HFFc6 (cell line): ENCODE measurements around the gene SPARC. TPM values are rescaled to one million over a fixed set of nuclear protein-coding genes. Genes with fewer than 3 reads are reported as not detected.
"Not testable (repeated sequence)": the region's sequence is repeated elsewhere in the genome, so short reads cannot be mapped to it uniquely, and the experiment has no call there.

Experiments
- DNase-seq: peaks from one replicate; pipeline ENCODE4 v3.0.0-alpha.2; 2018
- H3K27ac Mint-ChIP-seq: 2 replicates; pipeline ENCODE4 v1.8.0; 2020; ENCODE audit warnings: mild to moderate bottlenecking, mixed read lengths
- H3K27me3 Mint-ChIP-seq: 2 replicates; pipeline ENCODE4 v1.8.0; 2021; ENCODE audit warnings: mild to moderate bottlenecking, moderate library complexity, mixed read lengths; ENCODE audit not compliant: insufficient read depth
- H3K36me3 Mint-ChIP-seq: 2 replicates; pipeline ENCODE4 v1.8.0; 2021; ENCODE audit warnings: low read depth, mixed read lengths
- H3K4me1 Mint-ChIP-seq: 2 replicates; pipeline ENCODE4 v1.8.0; 2020; ENCODE audit warnings: low read depth, mixed read lengths
- H3K4me3 Mint-ChIP-seq: 2 replicates; pipeline ENCODE4 v1.8.0; 2020; ENCODE audit warnings: mild to moderate bottlenecking, moderate library complexity, mixed read lengths
- H3K9me3 Mint-ChIP-seq: 2 replicates; pipeline ENCODE4 v1.8.0; 2020; ENCODE audit warnings: mild to moderate bottlenecking, mixed read lengths
- CTCF ChIP-seq: fragments of 200-600 bp; sonication (generic); IDR thresholded peaks from 2 replicates; pipeline ENCODE4 v1.5.0; 2021; ENCODE audit warnings: antibody characterized with exemption, mild to moderate bottlenecking
- total RNA-seq, 6 experiments: library from RNA; stranded (reverse); fragmentation: NEBNext Ultra II Directional; extraction: Animal tissue kit (Norgen Biotek cat#: 25700); gene quantifications; 2 replicates in 1 of 6; 3 replicates in 5 of 6; pipeline ENCODE4 v1.2.3, GENCODE V29; 2021

The SPARC gene
- total RNA-seq, 6 experiments from 2014 or later, result 3,729 to 5,836 (median 4,094) TPM

GRCh38 chr5:151700296-151700695 is 13.6 kb upstream of the SPARC start:
- H3K27ac Mint-ChIP-seq, result peak overlapping the region; percentile 100
- TF ChIP-seq CTCF, result no peak

GRCh38 chr5:151699071-151699901 is 12.6 kb upstream of the SPARC start:
- Mint-ChIP-seq H3K27ac (peak overlapping the region; percentile 100), H3K4me3 (peak overlapping the region; percentile 67), H3K4me1 (peaks cover 72% of the 10 kb centered on the region), H3K9me3 (no peaks in the 10 kb centered on the region), H3K36me3 (no peaks in the 10 kb centered on the region), H3K27me3 (peaks cover 7% of the 10 kb centered on the region)
- DNase-seq, result peak; percentile 97
- no peak for TF ChIP-seq CTCF

More at GRCh38 chr5:151700296-151700695, 13.6 kb upstream of the SPARC start:
- no peaks in the 10 kb centered on the region for H3K9me3 Mint-ChIP-seq
- peaks cover 7% of the 10 kb centered on the region for H3K27me3 Mint-ChIP-seq
- DNase-seq, result no peak
- no peak overlapping the region for H3K4me3 Mint-ChIP-seq
- peaks cover 66% of the 10 kb centered on the region for H3K4me1 Mint-ChIP-seq
- no peaks in the 10 kb centered on the region for H3K36me3 Mint-ChIP-seq

- H3K27me3 Mint-ChIP-seq, H3K4me3 Mint-ChIP-seq, DNase-seq, H3K36me3 Mint-ChIP-seq, H3K9me3 Mint-ChIP-seq: not testable (repeated sequence)
- Mint-ChIP-seq H3K27ac (peak overlapping the region; percentile 100), H3K4me1 (peaks cover 83% of the 10 kb centered on the region)
Measured at GRCh38 chr5:151698081-151698480, 11.4 kb upstream of the SPARC start.

- H3K36me3 Mint-ChIP-seq, result no peaks in the 10 kb centered on the region
- H3K4me3 Mint-ChIP-seq, result peak overlapping the region; percentile 53
- H3K27me3 Mint-ChIP-seq, result peaks cover 7% of the 10 kb centered on the region
- H3K27ac Mint-ChIP-seq, result peak overlapping the region; percentile 100
- peaks cover 87% of the 10 kb centered on the region for H3K4me1 Mint-ChIP-seq
- no peak for DNase-seq
- no peak for TF ChIP-seq CTCF
- H3K9me3 Mint-ChIP-seq, result no peaks in the 10 kb centered on the region
Measured at GRCh38 chr5:151697452-151697851, 10.7 kb upstream of the SPARC start.

- H3K36me3 Mint-ChIP-seq, result no peaks in the 10 kb centered on the region
- H3K4me3 Mint-ChIP-seq, result peak overlapping the region; percentile 89
- no peaks in the 10 kb centered on the region for H3K9me3 Mint-ChIP-seq
- H3K27ac Mint-ChIP-seq, result peak overlapping the region; percentile 100
- no peak for TF ChIP-seq CTCF
- peak; percentile 96 for DNase-seq
- H3K27me3 Mint-ChIP-seq, result peaks cover 7% of the 10 kb centered on the region
- H3K4me1 Mint-ChIP-seq, result peaks cover 91% of the 10 kb centered on the region
Measured at GRCh38 chr5:151696470-151697061, 9.9 kb upstream of the SPARC start.

- Mint-ChIP-seq H3K36me3 (no peaks in the 10 kb centered on the region), H3K9me3 (no peaks in the 10 kb centered on the region), H3K4me1 (peaks cover 86% of the 10 kb centered on the region), H3K27me3 (peaks cover 7% of the 10 kb centered on the region), H3K27ac (peak overlapping the region; percentile 100), H3K4me3 (no peak overlapping the region; the same call in none of the 2 replicates)
- no peak for DNase-seq
- TF ChIP-seq CTCF, result no peak
Measured at GRCh38 chr5:151695464-151695863, 8.7 kb upstream of the SPARC start.
